ENCODE measurements around the gene BMAL1.

BMAL1 gene

DNA sequence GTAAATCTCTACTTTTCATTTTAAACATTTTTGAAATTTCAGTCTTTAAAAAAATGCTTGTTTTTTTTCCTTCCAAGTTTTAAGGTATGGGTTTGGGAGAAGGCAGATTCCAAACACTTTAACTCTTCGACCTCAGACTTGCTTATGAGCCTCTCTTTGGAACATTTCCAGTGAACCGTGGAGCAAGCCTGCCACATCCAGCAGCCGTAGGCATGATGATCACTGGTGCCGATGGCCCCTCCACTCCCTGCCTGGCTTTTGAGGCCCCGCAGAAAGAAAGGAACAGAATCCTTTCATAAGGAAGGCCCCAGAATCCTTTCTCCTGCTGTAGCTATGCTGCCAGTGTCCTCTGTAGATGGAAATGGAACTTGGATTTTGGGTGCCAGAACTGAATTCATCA, 50.7 kb downstream of the BMAL1 start:
- Histone ChIP-seq H3K79me2 (ENCODE audit: insufficient read depth, low read length) (no peaks in the 10 kb centered on the region), H3K9me2 (ENCODE audit: low read depth, low read length) (no peaks in the 10 kb centered on the region)

GRCh38 chr11:13329670-13330356, 52.2 kb downstream of the BMAL1 start:
- no peaks in the 10 kb centered on the region for H3K27me3 ChIP-seq (ENCODE audit: insufficient read depth, low read length)
- TF ChIP-seq CTCF (IDR thresholded peaks at IDR 0.05; ENCODE audit: low read length) = no peak
- no peak for TF ChIP-seq EZH2 (IDR thresholded peaks at IDR 0.05; ENCODE audit: borderline replicate concordance, low read length)
- no peaks in the 10 kb centered on the region for H3K4me1 ChIP-seq (ENCODE audit: insufficient read depth, low read length, severe bottlenecking)
- no peaks in the 10 kb centered on the region for H4K20me1 ChIP-seq (ENCODE audit: insufficient read depth, low read length)
- H2AFZ ChIP-seq (ENCODE audit: low read length) = no peak overlapping the region
- H3K27ac ChIP-seq (ENCODE audit: low read depth, low read length, poor library complexity, severe bottlenecking) = no peak overlapping the region
- H3K4me3 ChIP-seq (ENCODE audit: low read depth, low read length, poor library complexity, severe bottlenecking) = no peak overlapping the region
- no peaks in the 10 kb centered on the region for H3K36me3 ChIP-seq (ENCODE audit: insufficient read depth, low read length)
- no peaks in the 10 kb centered on the region for H3K79me2 ChIP-seq (ENCODE audit: insufficient read depth, low read length)
- no peak overlapping the region for H3K9ac ChIP-seq (ENCODE audit: low read length)
- H3K9me2 ChIP-seq (ENCODE audit: low read depth, low read length) = no peaks in the 10 kb centered on the region
- no peaks in the 10 kb centered on the region for H3F3A ChIP-seq (ENCODE audit: insufficient read depth, low read length)
- no peaks in the 10 kb centered on the region for H3K9me3 ChIP-seq (ENCODE audit: low read length)
- H3K4me2 ChIP-seq (ENCODE audit: low read length) = no peak overlapping the region

More for the DNA sequence above, 50.7 kb downstream of the BMAL1 start:
- TF ChIP-seq CTCF (IDR thresholded peaks at IDR 0.05; ENCODE audit: low read length) (no peak), EZH2 (IDR thresholded peaks at IDR 0.05; ENCODE audit: borderline replicate concordance, low read length) (no peak)
- H3K9me3 ChIP-seq (ENCODE audit: low read length) = no peaks in the 10 kb centered on the region
- H3K4me1 ChIP-seq (ENCODE audit: insufficient read depth, low read length, severe bottlenecking) = no peaks in the 10 kb centered on the region
- no peaks in the 10 kb centered on the region for H3K27me3 ChIP-seq (ENCODE audit: insufficient read depth, low read length)
- no peak overlapping the region for H3K4me3 ChIP-seq (ENCODE audit: low read depth, low read length, poor library complexity, severe bottlenecking)
- H3K4me2 ChIP-seq (ENCODE audit: low read length) = no peak overlapping the region
- no peak overlapping the region for H3K27ac ChIP-seq (ENCODE audit: low read depth, low read length, poor library complexity, severe bottlenecking)
- H3K36me3 ChIP-seq (ENCODE audit: insufficient read depth, low read length) = no peaks in the 10 kb centered on the region
- H2AFZ ChIP-seq (ENCODE audit: low read length) = no peak overlapping the region
- H3K9ac ChIP-seq (ENCODE audit: low read length) = no peak overlapping the region
- no peaks in the 10 kb centered on the region for H3F3A ChIP-seq (ENCODE audit: insufficient read depth, low read length)
- no peaks in the 10 kb centered on the region for H4K20me1 ChIP-seq (ENCODE audit: insufficient read depth, low read length)

- Histone ChIP-seq H3K9me2 (ENCODE audit: low read depth, low read length) (no peaks in the 10 kb centered on the region), H3K79me2 (ENCODE audit: insufficient read depth, low read length) (no peaks in the 10 kb centered on the region), H3K9me3 (ENCODE audit: low read length) (no peaks in the 10 kb centered on the region), H3K9ac (ENCODE audit: low read length) (no peak overlapping the region), H3K4me2 (ENCODE audit: low read length) (no peak overlapping the region), H3K4me1 (ENCODE audit: insufficient read depth, low read length, severe bottlenecking) (no peaks in the 10 kb centered on the region), H3K4me3 (ENCODE audit: low read depth, low read length, poor library complexity, severe bottlenecking) (no peak overlapping the region), H3K36me3 (ENCODE audit: insufficient read depth, low read length) (no peaks in the 10 kb centered on the region), H2AFZ (ENCODE audit: low read length) (no peak overlapping the region), H4K20me1 (ENCODE audit: insufficient read depth, low read length) (no peaks in the 10 kb centered on the region), H3F3A (ENCODE audit: insufficient read depth, low read length) (no peaks in the 10 kb centered on the region), H3K27me3 (ENCODE audit: insufficient read depth, low read length) (no peaks in the 10 kb centered on the region), H3K27ac (ENCODE audit: low read depth, low read length, poor library complexity, severe bottlenecking) (no peak overlapping the region)
- no peak for TF ChIP-seq CTCF (IDR thresholded peaks at IDR 0.05; ENCODE audit: low read length)
- no peak for TF ChIP-seq EZH2 (IDR thresholded peaks at IDR 0.05; ENCODE audit: borderline replicate concordance, low read length)
These were observed 54.5 kb downstream of the BMAL1 start for GRCh38 chr11:13332124-13332523.

All from OCI-LY1 (cell line).